ENCODE data around the gene PLXNA1.

- TF ChIP-seq EZH2phosphoT487 (conservative IDR thresholded peaks at IDR 0.05; ENCODE audit: low read length) = no peak
- TF ChIP-seq CTCF (IDR thresholded peaks at IDR 0.05; ENCODE audit: insufficient read depth, low read length, poor library complexity, severe bottlenecking) = no peak
These were observed 46.1 kb downstream of the PLXNA1 start for GRCh38 chr3:127028781-127029657.

All from SU-DHL-6 (cell line).